HepG2 (cell line): ENCODE results near the gene SLC35B4. TPM values are rescaled to one million over a fixed set of nuclear protein-coding genes. Genes with fewer than 3 reads are reported as not detected.
A peak's percentile ranks its signal among the peaks of the same experiment; 100 is the strongest.

Experiments
- BCL3 ChIP-seq: sonication (generic); formaldehyde crosslinking; IDR thresholded peaks from 2 replicates; pipeline ENCODE4 v1.5.1; 2020; ENCODE audit warnings: mild to moderate bottlenecking, missing genetic modification reagents, moderate library complexity
- DMTF1 ChIP-seq: sonication (generic); formaldehyde crosslinking; IDR thresholded peaks from 2 replicates; pipeline ENCODE4 v1.4.0; 2020; ENCODE audit warnings: mild to moderate bottlenecking, missing genetic modification reagents
- DNMT3B ChIP-seq: conservative IDR thresholded peaks from 2 replicates; pipeline ENCODE4 v1.6.1; 2016; ENCODE audit warnings: missing biosample characterization, control low read depth
- DRAP1 ChIP-seq: IDR thresholded peaks from 2 replicates; pipeline ENCODE4 v1.6.1; 2016; ENCODE audit warnings: missing genetic modification reagents, missing compliant biosample characterization
- E2F2 ChIP-seq: sonication (generic); formaldehyde crosslinking; IDR thresholded peaks from 2 replicates; pipeline ENCODE4 v1.4.0; 2020; ENCODE audit warnings: missing genetic modification reagents, borderline replicate concordance
- KLF9 ChIP-seq: IDR thresholded peaks from 2 replicates; pipeline ENCODE4 v1.6.1; 2016; ENCODE audit warnings: low read depth
- MAZ ChIP-seq, 2 experiments: sonication (generic) in 1 of 2; formaldehyde crosslinking in 1 of 2; IDR thresholded peaks; 2 replicates each; pipeline versions ENCODE4 v1.5.0 to v1.6.1; 2012 to 2020; ENCODE audit warnings: low read depth in 2 of 2, mild to moderate bottlenecking in 2 of 2, borderline replicate concordance in 1 of 2, improper control_type of control experiment in 1 of 2, low read length in 1 of 2, missing genetic modification reagents in 1 of 2, moderate library complexity in 1 of 2
- MEIS2 ChIP-seq: sonication (generic); formaldehyde crosslinking; IDR thresholded peaks from 2 replicates; pipeline ENCODE4 v1.9.0; 2021; ENCODE audit warnings: mild to moderate bottlenecking, missing genetic modification reagents
- NFRKB ChIP-seq: fragments of 450-650 bp; IDR thresholded peaks from 2 replicates; pipeline ENCODE4 v1.6.1; 2017
- PATZ1 ChIP-seq: sonication (generic); formaldehyde crosslinking; IDR thresholded peaks from 2 replicates; pipeline ENCODE4 v1.4.0; 2020; ENCODE audit warnings: missing genetic modification reagents
- SKI ChIP-seq: fragments of 450-650 bp; IDR thresholded peaks from one replicate; pipeline ENCODE4 v1.6.1; 2018; ENCODE audit warnings: mild to moderate bottlenecking; ENCODE audit not compliant: partially characterized antibody
- ZNF12 ChIP-seq: sonication (generic); formaldehyde crosslinking; IDR thresholded peaks from 2 replicates; pipeline ENCODE4 v1.5.0; 2020; ENCODE audit warnings: missing genetic modification reagents
- ZNF260 ChIP-seq: sonication (generic); formaldehyde crosslinking; IDR thresholded peaks from 2 replicates; pipeline ENCODE4 v1.4.0; 2020; ENCODE audit warnings: missing genetic modification reagents, low read depth, mild to moderate bottlenecking, borderline replicate concordance
- ZNF281 ChIP-seq: sonication (generic); formaldehyde crosslinking; IDR thresholded peaks from 2 replicates; pipeline ENCODE4 v1.4.0; 2020; ENCODE audit warnings: missing genetic modification reagents, borderline replicate concordance
- ZNF510 ChIP-seq: sonication (generic); formaldehyde crosslinking; IDR thresholded peaks from 2 replicates; pipeline ENCODE4 v1.4.0; 2020; ENCODE audit warnings: low read depth, mild to moderate bottlenecking, missing genetic modification reagents
- polyA plus RNA-seq, 8 experiments: library from polyadenylated mRNA; depleted of rRNA in 3 of 8; stranded (reverse) in 7 of 8; unstranded in 1 of 8; fragments of >200 nt; fragmentation: Illumina TruSeq in 4 of 8; extraction: Trizol in 4 of 8; gene quantifications; 2 replicates each; pipeline versions ENCODE4 v1.2.1 to v1.2.3, GENCODE V29; 2011 to 2016; ENCODE audit warnings: low read depth in 4 of 8, missing spikeins in 1 of 8, mixed read lengths in 1 of 8; ENCODE audit not compliant: insufficient read depth in 1 of 8
- total RNA-seq, 5 experiments: library from RNA; depleted of rRNA; stranded (reverse); fragments of >200 nt; fragmentation: Illumina TruSeq; extraction: Trizol; gene quantifications; 2 replicates each; pipeline ENCODE4 v1.2.3, GENCODE V29; 2016; ENCODE audit warnings: low read depth in 1 of 5

SLC35B4 gene
- total and polyA plus RNA-seq, 2 of the 13 experiments (the other 11 are each of a cell fraction or from before 2014, with no cell fraction given) = 17.1 to 17.8 TPM

GRCh38 chr7:134366481-134366880, 49.8 kb upstream of the SLC35B4 start (continued):
- no peak for TF ChIP-seq E2F2 (CRISPR knock-in tag)
- no peak for TF ChIP-seq BCL3
- no peak for TF ChIP-seq DNMT3B
- TF ChIP-seq NFRKB = no peak
- peak; percentile 65; the same call in 1 of the 2 replicates for TF ChIP-seq ZNF12
- peak; percentile 54; the same call in 1 of the 2 replicates for TF ChIP-seq ZNF281 (CRISPR knock-in tag)
- TF ChIP-seq DMTF1 = no peak
- peak; percentile 82 for TF ChIP-seq SKI
- no peak for TF ChIP-seq MAZ (IDR thresholded peaks at IDR 0.05; ENCODE audit: borderline replicate concordance, low read depth, low read length)
- no peak for TF ChIP-seq MAZ (CRISPR knock-in tag; IDR thresholded peaks at IDR 0.05; ENCODE audit: low read depth)
- TF ChIP-seq ZNF510 (CRISPR knock-in tag) = no peak
- no peak for TF ChIP-seq DRAP1 (CRISPR knock-in tag)
- no peak for TF ChIP-seq KLF9
- 0 out of 2 replicates have a peak, but pooled peaks have one; percentile 23 for TF ChIP-seq MEIS2
- TF ChIP-seq ZNF260 (CRISPR knock-in tag) = no peak
- no peak for TF ChIP-seq PATZ1 (CRISPR knock-in tag)
